ENCODE measurements around the gene GCDH. TPM values are rescaled to one million over a fixed set of nuclear protein-coding genes. Genes with fewer than 3 reads are reported as not detected.
A peak's percentile ranks its signal among the peaks of the same experiment; 100 is the strongest.

Gene GCDH
- total RNA-seq, 6 experiments from 2014 or later = 42.2 to 119 (median 59.5) TPM

- peaks cover 0 to 5% (median 0%) of the 10 kb centered on the region in 4 donors for H3K36me3 ChIP-seq
- H3K4me3 ChIP-seq = peak within 1 kb of the TSS; percentile 51 to 72 (median 70)
- peak within 1 kb of the TSS; percentile 63 to 71 (median 68) for H3K27ac ChIP-seq
- H3K4me1 ChIP-seq = peaks cover 0 to 13% (median 0%) of the 10 kb centered on the region in 4 donors
- H3K27me3 ChIP-seq = no peaks in the 10 kb centered on the region
- TF ChIP-seq, protein P1, sequence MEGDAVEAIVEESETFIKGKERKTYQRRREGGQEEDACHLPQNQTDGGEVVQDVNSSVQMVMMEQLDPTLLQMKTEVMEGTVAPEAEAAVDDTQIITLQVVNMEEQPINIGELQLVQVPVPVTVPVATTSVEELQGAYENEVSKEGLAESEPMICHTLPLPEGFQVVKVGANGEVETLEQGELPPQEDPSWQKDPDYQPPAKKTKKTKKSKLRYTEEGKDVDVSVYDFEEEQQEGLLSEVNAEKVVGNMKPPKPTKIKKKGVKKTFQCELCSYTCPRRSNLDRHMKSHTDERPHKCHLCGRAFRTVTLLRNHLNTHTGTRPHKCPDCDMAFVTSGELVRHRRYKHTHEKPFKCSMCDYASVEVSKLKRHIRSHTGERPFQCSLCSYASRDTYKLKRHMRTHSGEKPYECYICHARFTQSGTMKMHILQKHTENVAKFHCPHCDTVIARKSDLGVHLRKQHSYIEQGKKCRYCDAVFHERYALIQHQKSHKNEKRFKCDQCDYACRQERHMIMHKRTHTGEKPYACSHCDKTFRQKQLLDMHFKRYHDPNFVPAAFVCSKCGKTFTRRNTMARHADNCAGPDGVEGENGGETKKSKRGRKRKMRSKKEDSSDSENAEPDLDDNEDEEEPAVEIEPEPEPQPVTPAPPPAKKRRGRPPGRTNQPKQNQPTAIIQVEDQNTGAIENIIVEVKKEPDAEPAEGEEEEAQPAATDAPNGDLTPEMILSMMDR (IDR thresholded peaks at IDR 0.05) = no peak
- peak; percentile 91 for TF ChIP-seq POLR2A (IDR thresholded peaks at IDR 0.05)
- intact Hi-C loops (cut with DNase I) = loop anchor here in 1 of 2 donors (10.0 kb wide), 1 partner anchor 54 kb away; the partner anchor contains the start of genes CALR and FARSA
- ATAC-seq (peak; percentile 90 to 95 (median 93)), DNase-seq (peak; percentile 98 to 99 (median 98))
- WGBS (ENCODE audit: insufficient coverage, low coverage, low lambda C conversion rate, missing lambda C conversion rate) = 0% methylated on average over 13 of the region's 38 CpGs
- peaks cover 0 to 5% (median 0%) of the 10 kb centered on the region in 4 donors for H3K9me3 ChIP-seq
Observed at GRCh38 chr19:12881172-12881808, 9.7 kb upstream of the GCDH start, which contains the start of gene DNASE2. Gene DNASE2 (minus strand): TSS chr19:12881449. CDS start chr19:12881375, 74 bp downstream.

DNA sequence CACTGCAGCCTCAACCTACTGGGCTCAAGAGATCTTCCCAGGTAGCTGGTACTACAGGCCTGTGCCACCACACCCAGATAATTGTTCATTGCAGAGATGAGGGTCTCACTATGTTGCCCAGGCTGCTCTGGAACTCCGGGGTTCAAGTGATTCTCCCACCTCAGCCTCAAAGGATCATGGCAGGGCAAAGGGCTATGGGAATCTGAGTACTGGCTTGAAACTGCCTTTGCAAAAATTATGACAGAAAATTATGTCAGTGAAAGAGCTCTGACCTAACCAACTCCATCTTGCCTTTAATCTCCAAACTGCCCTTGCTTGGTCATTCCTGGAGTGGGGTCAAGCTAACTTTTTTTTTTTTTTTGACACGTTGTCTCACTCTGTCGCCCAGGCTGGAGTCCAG is 8.4 kb upstream of the GCDH start:
- intact Hi-C loops (cut with DNase I) = loop anchor here in 1 of 2 donors (10.0 kb wide), 1 partner anchor 52 kb away; the partner anchor contains the start of genes CALR and FARSA
- DNase-seq = no peak
- Histone ChIP-seq H3K36me3 (peaks cover 0 to 4% (median 0%) of the 10 kb centered on the region in 4 donors), H3K4me1 (peaks cover 0 to 13% (median 0%) of the 10 kb centered on the region in 4 donors), H3K27ac (peak overlapping the region in 1 of 3 donors; percentile 40), H3K9me3 (peaks cover 0 to 5% (median 0%) of the 10 kb centered on the region in 4 donors), H3K4me3 (no peak overlapping the region), H3K27me3 (no peaks in the 10 kb centered on the region)
- ATAC-seq = no peak
- no peak for TF ChIP-seq POLR2A (IDR thresholded peaks at IDR 0.05)
- TF ChIP-seq, protein P1 (IDR thresholded peaks at IDR 0.05) = no peak
- 86% methylated on average over 2 of the region's 3 CpGs for WGBS (ENCODE audit: insufficient coverage, low coverage, low lambda C conversion rate, missing lambda C conversion rate)

DNA sequence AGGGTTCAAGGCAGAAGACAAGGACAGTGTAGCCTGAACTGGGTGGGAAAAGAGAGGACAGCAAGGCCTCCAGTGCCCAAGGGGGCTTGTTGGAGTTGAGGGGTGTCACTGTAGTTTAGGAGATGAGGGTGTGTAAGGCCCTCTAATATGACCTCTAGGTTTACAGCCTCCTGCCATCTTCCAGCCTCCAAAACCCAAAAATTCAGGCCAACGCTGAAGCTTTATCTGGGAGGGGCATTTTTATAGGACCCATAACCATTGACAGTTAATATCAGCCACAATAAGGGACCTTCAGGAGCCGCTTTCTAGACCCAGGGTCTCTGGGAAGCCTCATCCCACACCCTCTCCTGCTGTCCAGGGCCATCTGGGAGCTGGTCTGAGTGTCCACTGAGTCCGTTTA is 6.8 kb upstream of the GCDH start:
- ATAC-seq (no peak), DNase-seq (no peak)
- Histone ChIP-seq H3K4me3 (no peak overlapping the region), H3K27ac (no peak overlapping the region), H3K36me3 (no peaks in the 10 kb centered on the region), H3K4me1 (peaks cover 0 to 13% (median 0%) of the 10 kb centered on the region in 4 donors), H3K27me3 (no peaks in the 10 kb centered on the region), H3K9me3 (peaks cover 0 to 5% (median 0%) of the 10 kb centered on the region in 4 donors)
- WGBS (ENCODE audit: insufficient coverage, low coverage, low lambda C conversion rate, missing lambda C conversion rate) = 90% methylated on average over 2 of the region's 3 CpGs
- intact Hi-C loops (cut with DNase I) = loop anchor here in 1 of 2 donors (10.0 kb wide), 1 partner anchor 51 kb away; the partner anchor contains the start of genes CALR and FARSA
- no peak for TF ChIP-seq POLR2A (IDR thresholded peaks at IDR 0.05)
- TF ChIP-seq, protein P1 (IDR thresholded peaks at IDR 0.05) = no peak

GRCh38 chr19:12884627-12884925 is 6.4 kb upstream of the GCDH start:
- intact Hi-C loops (cut with DNase I) = loop anchor here in 1 of 2 donors (10.0 kb wide), 1 partner anchor 50 kb away; the partner anchor contains the start of genes CALR and FARSA
- ATAC-seq = no peak
- Histone ChIP-seq H3K4me3 (no peak overlapping the region), H3K27me3 (no peaks in the 10 kb centered on the region), H3K9me3 (peaks cover 0 to 5% (median 0%) of the 10 kb centered on the region in 4 donors), H3K4me1 (peaks cover 0 to 13% (median 0%) of the 10 kb centered on the region in 4 donors), H3K36me3 (no peaks in the 10 kb centered on the region), H3K27ac (no peak overlapping the region)
- TF ChIP-seq, protein P1 (IDR thresholded peaks at IDR 0.05) = no peak
- TF ChIP-seq POLR2A (IDR thresholded peaks at IDR 0.05) = no peak
- no peak for DNase-seq
- 76% methylated on average over 2 of the region's 12 CpGs for WGBS (ENCODE audit: insufficient coverage, low coverage, low lambda C conversion rate, missing lambda C conversion rate)

Measured in right lobe of liver (tissue), 6 donors.